ENCODE measurements around the gene CDC14B. TPM values are rescaled to one million over a fixed set of nuclear protein-coding genes. Genes with fewer than 3 reads are reported as not detected.
"Not testable (repeated sequence)": the region's sequence is repeated elsewhere in the genome, so short reads cannot be mapped to it uniquely, and the experiment has no call there.

The CDC14B gene
- total RNA-seq, 1 donor from 2014 or later, result 38.1 TPM

GRCh38 chr9:96505316-96505991, 114.2 kb downstream of the CDC14B start:
- Mint-ChIP-seq H3K9me3 (no peaks in the 10 kb centered on the region), H3K27me3 (ENCODE audit: insufficient read depth, low read depth) (peaks cover 4% of the 10 kb centered on the region), H3K36me3 (peaks cover 17% of the 10 kb centered on the region), H3K27ac (no peak overlapping the region), H3K4me1 (peaks cover 7% of the 10 kb centered on the region), H3K4me3 (no peak overlapping the region)
- Histone ChIP-seq H3K36me3 (no peaks in the 10 kb centered on the region), H3K27me3 (no peaks in the 10 kb centered on the region), H3K4me1 (peaks cover 11% of the 10 kb centered on the region), H3K27ac (no peak overlapping the region), H3K9me3 (ENCODE audit: low read depth) (no peaks in the 10 kb centered on the region), H4K20me1 (ENCODE audit: low read depth) (no peaks in the 10 kb centered on the region), H3K79me2 (ENCODE audit: low read depth) (no peaks in the 10 kb centered on the region), H2AFZ (replicated peaks) (no peak overlapping the region), H3K4me2 (no peak overlapping the region), H3K4me3 (no peak overlapping the region), H3K9ac (no peak overlapping the region), H3F3A (ENCODE audit: low read depth) (no peaks in the 10 kb centered on the region)
- TF ChIP-seq EZH2 (IDR thresholded peaks at IDR 0.05) (no peak), CTCF (IDR thresholded peaks at IDR 0.05) (no peak), EZH2phosphoT487 (IDR thresholded peaks at IDR 0.05) (no peak)
- DNase-seq (ENCODE audit: low spot score), result no peak

GRCh38 chr9:96503918-96504317, 115.7 kb downstream of the CDC14B start:
- no peaks in the 10 kb centered on the region for H3K36me3 ChIP-seq
- H3K4me1 Mint-ChIP-seq, result peaks cover 5% of the 10 kb centered on the region
- H3K27ac ChIP-seq, result no peak overlapping the region
- no peak overlapping the region for H3K4me3 ChIP-seq
- no peaks in the 10 kb centered on the region for H3K9me3 Mint-ChIP-seq
- H2AFZ ChIP-seq (replicated peaks), result no peak overlapping the region
- H3K4me2 ChIP-seq, result no peak overlapping the region
- H3K79me2 ChIP-seq (ENCODE audit: low read depth), result no peaks in the 10 kb centered on the region
- peaks cover 2% of the 10 kb centered on the region for H3K4me1 ChIP-seq
- peaks cover 12% of the 10 kb centered on the region for H3K36me3 Mint-ChIP-seq
- no peak for DNase-seq (ENCODE audit: low spot score)
- no peak overlapping the region for H3K9ac ChIP-seq
- no peak overlapping the region for H3K4me3 Mint-ChIP-seq
- no peaks in the 10 kb centered on the region for H3K9me3 ChIP-seq (ENCODE audit: low read depth)
- H4K20me1 ChIP-seq (ENCODE audit: low read depth), result no peaks in the 10 kb centered on the region
- H3K27me3 ChIP-seq, result no peaks in the 10 kb centered on the region
- H3K27ac Mint-ChIP-seq, result no peak overlapping the region
- H3K27me3 Mint-ChIP-seq (ENCODE audit: insufficient read depth, low read depth), result peaks cover 4% of the 10 kb centered on the region
- H3F3A ChIP-seq (ENCODE audit: low read depth), result no peaks in the 10 kb centered on the region
- TF ChIP-seq EZH2 (IDR thresholded peaks at IDR 0.05) (no peak), EZH2phosphoT487 (IDR thresholded peaks at IDR 0.05) (no peak), CTCF (IDR thresholded peaks at IDR 0.05) (no peak)

- not testable (repeated sequence) for DNase-seq (ENCODE audit: low spot score); H3K4me1 ChIP-seq; H4K20me1 ChIP-seq (ENCODE audit: low read depth); H3K4me3 ChIP-seq; H3F3A ChIP-seq (ENCODE audit: low read depth); H3K27me3 Mint-ChIP-seq (ENCODE audit: insufficient read depth, low read depth); H2AFZ ChIP-seq (replicated peaks); H3K4me3 Mint-ChIP-seq; H3K4me2 ChIP-seq; H3K27ac ChIP-seq; H3K79me2 ChIP-seq (ENCODE audit: low read depth); H3K36me3 Mint-ChIP-seq; H3K27me3 ChIP-seq; H3K9ac ChIP-seq; H3K4me1 Mint-ChIP-seq; H3K36me3 ChIP-seq; H3K9me3 Mint-ChIP-seq; H3K27ac Mint-ChIP-seq; H3K9me3 ChIP-seq (ENCODE audit: low read depth)
These were observed 116.3 kb downstream of the CDC14B start for GRCh38 chr9:96503374-96503748.

GRCh38 chr9:96502539-96503373, 116.9 kb downstream of the CDC14B start:
- no peak overlapping the region for H2AFZ ChIP-seq (replicated peaks)
- H4K20me1 ChIP-seq (ENCODE audit: low read depth), result no peaks in the 10 kb centered on the region
- H3K27me3 ChIP-seq, result no peaks in the 10 kb centered on the region
- H3K9me3 ChIP-seq (ENCODE audit: low read depth), result no peaks in the 10 kb centered on the region
- no peaks in the 10 kb centered on the region for H3K79me2 ChIP-seq (ENCODE audit: low read depth)
- no peak overlapping the region for H3K27ac ChIP-seq
- no peaks in the 10 kb centered on the region for H3F3A ChIP-seq (ENCODE audit: low read depth)
- peaks cover 7% of the 10 kb centered on the region for H3K4me1 Mint-ChIP-seq
- peaks cover 7% of the 10 kb centered on the region for H3K4me1 ChIP-seq
- peak overlapping the region; percentile 75 for H3K27ac Mint-ChIP-seq
- H3K36me3 Mint-ChIP-seq, result peaks cover 5% of the 10 kb centered on the region
- no peak overlapping the region for H3K4me3 ChIP-seq
- H3K4me3 Mint-ChIP-seq, result no peak overlapping the region
- no peak overlapping the region for H3K9ac ChIP-seq
- peaks cover 4% of the 10 kb centered on the region for H3K27me3 Mint-ChIP-seq (ENCODE audit: insufficient read depth, low read depth)
- no peaks in the 10 kb centered on the region for H3K36me3 ChIP-seq
- DNase-seq (ENCODE audit: low spot score), result no peak
- H3K9me3 Mint-ChIP-seq, result no peaks in the 10 kb centered on the region
- TF ChIP-seq EZH2 (IDR thresholded peaks at IDR 0.05) (no peak), EZH2phosphoT487 (IDR thresholded peaks at IDR 0.05) (no peak), CTCF (IDR thresholded peaks at IDR 0.05) (no peak)
- H3K4me2 ChIP-seq, result no peak overlapping the region
